Limb (tissue), 2 donors: ENCODE results near the gene TUBE1.
"Not testable (repeated sequence)": the region's sequence is repeated elsewhere in the genome, so short reads cannot be mapped to it uniquely, and the experiment has no call there.

Experiments used
- DNase-seq, 2 donors: peaks; one replicate each; pipeline ENCODE4 v3.0.0-alpha.2; 2016; ENCODE audit errors: extremely low spot score in 2 of 2

The TUBE1 gene

GRCh38 chr6:112062966-112063365, 24.3 kb downstream of the TUBE1 start:
- no peak for DNase-seq

GRCh38 chr6:112061605-112062004, 25.7 kb downstream of the TUBE1 start:
- no peak for DNase-seq

- DNase-seq = no peak
Measured at GRCh38 chr6:112058243-112059032, 28.8 kb downstream of the TUBE1 start.

GRCh38 chr6:112054555-112055190, 32.6 kb downstream of the TUBE1 start:
- no peak for DNase-seq

GRCh38 chr6:112054001-112054400, 33.3 kb downstream of the TUBE1 start, which contains the start of gene CCN6:
Gene CCN6, plus strand, starts transcription at chr6:112054104. Its CDS starts 254 bp downstream, at chr6:112054358.
- no peak for DNase-seq

- not testable (repeated sequence) for DNase-seq
Measured at GRCh38 chr6:112051251-112051740, 36.0 kb downstream of the TUBE1 start.

GRCh38 chr6:112050429-112050828, 36.9 kb downstream of the TUBE1 start:
- no peak for DNase-seq

- no peak for DNase-seq
Measured at GRCh38 chr6:112049996-112050395, 37.3 kb downstream of the TUBE1 start.

GRCh38 chr6:112049026-112049799, 38.1 kb downstream of the TUBE1 start:
- no peak for DNase-seq

- not testable (repeated sequence) for DNase-seq
Measured at GRCh38 chr6:112047523-112047922, 39.8 kb downstream of the TUBE1 start.

GRCh38 chr6:112044856-112045255, 42.4 kb downstream of the TUBE1 start:
- DNase-seq = no peak

GRCh38 chr6:112044196-112044595, 43.1 kb downstream of the TUBE1 start:
- DNase-seq = no peak

GRCh38 chr6:112043032-112044007, 44.0 kb downstream of the TUBE1 start:
- DNase-seq = peak; percentile 95 to 96

- DNase-seq = no peak
Measured at GRCh38 chr6:112041535-112041934, 45.7 kb downstream of the TUBE1 start.

- no peak for DNase-seq
Measured at GRCh38 chr6:112040956-112041355, 46.3 kb downstream of the TUBE1 start.

GRCh38 chr6:112039431-112039770, 47.9 kb downstream of the TUBE1 start:
- DNase-seq = no peak

GRCh38 chr6:112038756-112039430, 48.4 kb downstream of the TUBE1 start:
- no peak for DNase-seq

GRCh38 chr6:112038268-112038667, 49.0 kb downstream of the TUBE1 start:
- no peak for DNase-seq

GRCh38 chr6:112037783-112038216, 49.5 kb downstream of the TUBE1 start:
- DNase-seq = no peak

- DNase-seq = no peak
Measured at GRCh38 chr6:112036088-112036637, 51.1 kb downstream of the TUBE1 start.
